ENCODE measurements around the gene CORT. TPM values are rescaled to one million over a fixed set of nuclear protein-coding genes. Genes with fewer than 3 reads are reported as not detected.

CORT gene, protein sequence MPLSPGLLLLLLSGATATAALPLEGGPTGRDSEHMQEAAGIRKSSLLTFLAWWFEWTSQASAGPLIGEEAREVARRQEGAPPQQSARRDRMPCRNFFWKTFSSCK
- total RNA-seq (2014; rRNA removed; shearing (Covaris generic)) (0.66 TPM in 1 of 2 replicates, not detected in the other), total RNA-seq (2022) (1.3 TPM in 1 of 2 replicates, not detected in the other), Bru-seq, nascent RNA (percentile 48 among the genes with signal in this experiment), BruChase-seq, experiment 1, labeled RNA remaining after a 6-hour chase (percentile 66 among the genes with signal in this experiment), BruChase-seq, experiment 2, labeled RNA remaining after a 2-hour chase (percentile 62 among the genes with signal in this experiment)
- long read RNA-seq: 0 reads

DNA sequence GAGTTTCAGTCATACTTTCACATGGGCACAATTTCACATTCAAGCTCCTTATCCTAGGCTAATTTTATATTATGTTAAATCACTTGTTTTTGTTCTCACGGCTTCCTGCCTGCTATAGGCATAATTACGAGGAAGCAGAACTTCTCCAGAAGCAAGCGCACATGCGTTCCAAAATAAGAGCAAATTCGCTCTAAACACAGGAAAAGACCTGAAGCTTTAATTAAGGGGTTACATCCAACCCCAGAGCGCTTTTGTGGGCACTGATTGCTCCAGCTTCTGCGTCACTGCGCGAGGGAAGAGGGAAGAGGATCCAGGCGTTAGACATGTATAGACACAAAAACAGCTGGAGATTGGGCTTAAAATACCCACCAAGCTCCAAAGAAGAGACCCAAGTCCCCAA lies at the start of gene CORT:
TSS of gene CORT (plus strand) at position 281 of the 400 bp plus-strand sequence. CDS start 193 bp downstream, outside the sequence.
- Histone ChIP-seq H3K9me3 (ENCODE audit: low read length) (no peaks in the 10 kb centered on the region), H3K36me3 (ENCODE audit: insufficient read depth, low read length) (peaks cover 6% of the 10 kb centered on the region; the same call in 1 of the 2 replicates), H3K4me3 (ENCODE audit: low read depth, low read length, poor library complexity, severe bottlenecking) (no peak within 1 kb of the TSS), H3K27ac (ENCODE audit: low read depth, low read length, poor library complexity, severe bottlenecking) (no peak within 1 kb of the TSS), H2AFZ (ENCODE audit: low read length) (no peak within 1 kb of the TSS), H3K4me1 (ENCODE audit: insufficient read depth, low read length, poor library complexity, severe bottlenecking) (no peaks in the 10 kb centered on the region), H3K9me2 (ENCODE audit: insufficient read depth, low read length) (no peaks in the 10 kb centered on the region), H3K4me2 (ENCODE audit: low read length) (no peak within 1 kb of the TSS), H4K20me1 (ENCODE audit: insufficient read depth, low read length) (no peaks in the 10 kb centered on the region), H3K79me2 (ENCODE audit: insufficient read depth, low read depth, low read length) (no peaks in the 10 kb centered on the region)
- DNase-seq (ENCODE audit: low spot score): no peak
- CTCF ChIA-PET (ENCODE audit: unreplicated experiment): no interaction called here
- no peak for TF ChIP-seq CTCF (conservative IDR thresholded peaks at IDR 0.05; ENCODE audit: low read length)
- TF ChIP-seq EZH2phosphoT487 (IDR thresholded peaks at IDR 0.05; ENCODE audit: borderline replicate concordance, low read depth, low read length): no peak
- POLR2A ChIA-PET: no interaction called here
- BruUV-seq (replicated peaks): no TSS peak
- intact Hi-C loops (cut with micrococcal nuclease; ENCODE audit: unreplicated experiment): no loop called here

DNA sequence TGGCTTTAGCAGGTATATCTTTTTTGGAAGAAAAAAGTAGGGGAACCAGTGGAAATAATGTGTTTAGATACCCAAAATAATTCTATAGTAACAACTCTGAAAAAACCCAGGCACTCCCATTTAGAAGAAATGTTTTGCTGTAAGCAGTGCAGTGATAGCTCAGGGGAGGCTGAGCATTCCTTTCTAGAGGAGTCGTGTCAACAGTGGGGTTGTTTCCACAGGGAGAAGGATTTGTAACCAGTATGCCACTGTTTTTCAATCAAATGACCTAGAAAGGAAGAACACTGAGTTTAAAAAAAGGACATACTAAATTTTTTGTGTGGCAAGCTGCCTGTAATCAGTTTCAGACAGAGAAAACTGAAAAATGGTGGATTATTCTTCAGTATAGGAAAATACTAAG lies 48.5 kb upstream of the CORT start:
- 0 out of 2 replicates have a peak, but pooled peaks cover 5% of the 10 kb centered on the region for H3K9me3 ChIP-seq (ENCODE audit: low read length)
- peaks cover 59% of the 10 kb centered on the region for H3K36me3 ChIP-seq (ENCODE audit: insufficient read depth, low read length)
- H3K79me2 ChIP-seq (ENCODE audit: insufficient read depth, low read depth, low read length): peaks cover 21% of the 10 kb centered on the region; the same call in 1 of the 2 replicates
- no peaks in the 10 kb centered on the region for H3K9me2 ChIP-seq (ENCODE audit: insufficient read depth, low read length)
- ChIA-PET POLR2A (interaction anchor here (0.6 to 1.2 kb wide), 3 partner anchors 10 to 14 kb away, joined by 3 to 4 read pairs (median 3); no protein-coding TSS in a partner anchor), CTCF (ENCODE audit: unreplicated experiment) (no interaction called here)
- TF ChIP-seq EZH2phosphoT487 (IDR thresholded peaks at IDR 0.05; ENCODE audit: borderline replicate concordance, low read depth, low read length) (no peak), CTCF (conservative IDR thresholded peaks at IDR 0.05; ENCODE audit: low read length) (no peak)
- no peak overlapping the region for H3K27ac ChIP-seq (ENCODE audit: low read depth, low read length, poor library complexity, severe bottlenecking)
- no peak overlapping the region for H3K4me3 ChIP-seq (ENCODE audit: low read depth, low read length, poor library complexity, severe bottlenecking)
- no peak for DNase-seq (ENCODE audit: low spot score)
- peaks cover 13% of the 10 kb centered on the region for H3K4me1 ChIP-seq (ENCODE audit: insufficient read depth, low read length, poor library complexity, severe bottlenecking)
- H4K20me1 ChIP-seq (ENCODE audit: insufficient read depth, low read length): peaks cover 9% of the 10 kb centered on the region; the same call in 1 of the 2 replicates
- BruUV-seq (replicated peaks): no TSS peak
- no peak overlapping the region for H2AFZ ChIP-seq (ENCODE audit: low read length)
- peak overlapping the region; percentile 79; the same call in 1 of the 2 replicates for H3K4me2 ChIP-seq (ENCODE audit: low read length)
- intact Hi-C loops (cut with micrococcal nuclease; ENCODE audit: unreplicated experiment): no loop called here

DNA sequence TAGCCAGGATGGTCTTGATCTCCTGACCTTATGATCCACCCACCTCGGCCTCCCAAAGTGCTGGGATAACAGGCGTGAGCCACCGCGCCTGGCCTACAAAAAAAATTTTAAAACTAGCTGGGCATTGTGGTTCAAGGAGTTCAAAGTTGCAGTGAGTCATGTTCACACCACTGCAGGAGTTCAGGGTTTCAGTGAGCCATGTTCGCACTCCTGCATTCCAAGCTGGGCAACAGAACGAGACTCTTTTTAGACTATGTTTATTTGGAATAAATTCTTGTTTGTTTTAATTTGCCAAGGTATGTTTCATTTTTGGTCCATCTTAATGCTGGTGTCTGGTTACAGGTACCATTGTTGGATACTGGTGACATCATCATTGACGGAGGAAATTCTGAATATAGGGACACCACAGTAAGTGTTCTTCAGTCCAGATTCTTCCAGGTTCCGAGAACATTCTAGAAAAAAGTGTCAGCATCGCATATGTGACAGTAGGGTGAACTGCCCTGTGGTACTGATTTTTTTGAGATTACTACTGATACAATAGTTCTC lies 47.0 kb upstream of the CORT start:
- intact Hi-C loops (cut with micrococcal nuclease; ENCODE audit: unreplicated experiment): no loop called here
- POLR2A ChIA-PET: no interaction called here

More for the DNA sequence above, 47.0 kb upstream of the CORT start:
- no peaks in the 10 kb centered on the region for H3K9me3 ChIP-seq (ENCODE audit: low read length)
- H3K27ac ChIP-seq (ENCODE audit: low read depth, low read length, poor library complexity, severe bottlenecking): no peak overlapping the region
- CTCF ChIA-PET (ENCODE audit: unreplicated experiment): no interaction called here
- no peak overlapping the region for H2AFZ ChIP-seq (ENCODE audit: low read length)
- peaks cover 13% of the 10 kb centered on the region for H3K4me1 ChIP-seq (ENCODE audit: insufficient read depth, low read length, poor library complexity, severe bottlenecking)
- no TSS peak for BruUV-seq (replicated peaks)
- H3K4me3 ChIP-seq (ENCODE audit: low read depth, low read length, poor library complexity, severe bottlenecking): no peak overlapping the region
- H4K20me1 ChIP-seq (ENCODE audit: insufficient read depth, low read length): peaks cover 9% of the 10 kb centered on the region; the same call in 1 of the 2 replicates
- peaks cover 75% of the 10 kb centered on the region for H3K36me3 ChIP-seq (ENCODE audit: insufficient read depth, low read length)
- TF ChIP-seq EZH2phosphoT487 (IDR thresholded peaks at IDR 0.05; ENCODE audit: borderline replicate concordance, low read depth, low read length) (no peak), CTCF (conservative IDR thresholded peaks at IDR 0.05; ENCODE audit: low read length) (no peak)
- DNase-seq (ENCODE audit: low spot score): no peak
- H3K79me2 ChIP-seq (ENCODE audit: insufficient read depth, low read depth, low read length): peaks cover 21% of the 10 kb centered on the region; the same call in 1 of the 2 replicates
- H3K4me2 ChIP-seq (ENCODE audit: low read length): no peak overlapping the region
- H3K9me2 ChIP-seq (ENCODE audit: insufficient read depth, low read length): no peaks in the 10 kb centered on the region

Measured in OCI-LY7 (cell line).